Upper lobe of left lung (tissue), 4 donors: Measurements from ENCODE around the gene P2RX1.

ENCODE experiments used
- EP300 ChIP-seq, 4 donors: sonication (generic); formaldehyde crosslinking; IDR thresholded peaks; one replicate each; pipeline ENCODE4 v1.5.1; 2017; ENCODE audit warnings: antibody characterized with exemption in 4 of 4, control low read depth in 2 of 4
- POLR2A ChIP-seq, 4 donors: fragments of 450-650 bp; IDR thresholded peaks; one replicate each; pipeline ENCODE4 v1.5.1; 2016 to 2017; ENCODE audit warnings: antibody characterized with exemption in 4 of 4, mild to moderate bottlenecking in 2 of 4
- POLR2AphosphoS5 ChIP-seq, 2 donors: sonication (generic); formaldehyde crosslinking; IDR thresholded peaks; one replicate each; pipeline ENCODE4 v1.5.1; 2017; ENCODE audit warnings: antibody characterized with exemption in 2 of 2
- TF ChIP-seq, protein P1 (sequence below), 6 experiments: fragments of 450-650 bp in 4 of 6; fragments of 200-600 bp in 2 of 6; sonication (generic) in 2 of 6; IDR thresholded peaks; one replicate each; pipeline ENCODE4 v1.5.1; 2016 to 2019; ENCODE audit warnings: antibody characterized with exemption in 6 of 6

DNA sequence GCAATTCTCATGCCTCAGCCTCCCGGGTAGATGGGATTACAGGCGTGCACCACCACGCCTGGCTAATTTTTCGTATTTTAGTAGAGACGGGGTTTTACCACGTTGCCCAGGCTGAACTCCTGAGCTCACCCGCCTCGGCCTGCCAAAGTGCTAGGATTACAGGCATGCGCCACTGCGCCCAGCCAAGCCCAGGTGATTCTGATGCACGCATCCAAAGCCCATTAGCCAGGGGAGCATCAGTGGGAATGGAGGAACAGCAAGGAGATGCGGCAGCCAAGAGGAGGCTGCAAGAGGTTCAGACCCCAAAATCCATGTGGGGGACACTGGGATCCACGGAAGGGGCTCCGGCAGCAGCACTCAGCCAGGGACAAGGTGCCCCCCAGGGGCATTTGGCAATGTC is 35.9 kb upstream of the P2RX1 start:
- TF ChIP-seq, protein P1, sequence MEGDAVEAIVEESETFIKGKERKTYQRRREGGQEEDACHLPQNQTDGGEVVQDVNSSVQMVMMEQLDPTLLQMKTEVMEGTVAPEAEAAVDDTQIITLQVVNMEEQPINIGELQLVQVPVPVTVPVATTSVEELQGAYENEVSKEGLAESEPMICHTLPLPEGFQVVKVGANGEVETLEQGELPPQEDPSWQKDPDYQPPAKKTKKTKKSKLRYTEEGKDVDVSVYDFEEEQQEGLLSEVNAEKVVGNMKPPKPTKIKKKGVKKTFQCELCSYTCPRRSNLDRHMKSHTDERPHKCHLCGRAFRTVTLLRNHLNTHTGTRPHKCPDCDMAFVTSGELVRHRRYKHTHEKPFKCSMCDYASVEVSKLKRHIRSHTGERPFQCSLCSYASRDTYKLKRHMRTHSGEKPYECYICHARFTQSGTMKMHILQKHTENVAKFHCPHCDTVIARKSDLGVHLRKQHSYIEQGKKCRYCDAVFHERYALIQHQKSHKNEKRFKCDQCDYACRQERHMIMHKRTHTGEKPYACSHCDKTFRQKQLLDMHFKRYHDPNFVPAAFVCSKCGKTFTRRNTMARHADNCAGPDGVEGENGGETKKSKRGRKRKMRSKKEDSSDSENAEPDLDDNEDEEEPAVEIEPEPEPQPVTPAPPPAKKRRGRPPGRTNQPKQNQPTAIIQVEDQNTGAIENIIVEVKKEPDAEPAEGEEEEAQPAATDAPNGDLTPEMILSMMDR (IDR thresholded peaks at IDR 0.05), result no peak
- TF ChIP-seq EP300 (IDR thresholded peaks at IDR 0.05), result no peak
- TF ChIP-seq POLR2AphosphoS5 (IDR thresholded peaks at IDR 0.05), result no peak
- no peak for TF ChIP-seq POLR2A (IDR thresholded peaks at IDR 0.05)
